GM21423 (cell line): ENCODE results near the gene ABCB4.

Source experiments
- ATAC-seq: cut with Tn5 transposase; IDR thresholded peaks from one replicate; pipeline ENCODE4 v1.9.1; 2021; ENCODE audit warnings: mild to moderate bottlenecking, moderate library complexity; ENCODE audit not compliant: unreplicated experiment

Gene ABCB4

DNA sequence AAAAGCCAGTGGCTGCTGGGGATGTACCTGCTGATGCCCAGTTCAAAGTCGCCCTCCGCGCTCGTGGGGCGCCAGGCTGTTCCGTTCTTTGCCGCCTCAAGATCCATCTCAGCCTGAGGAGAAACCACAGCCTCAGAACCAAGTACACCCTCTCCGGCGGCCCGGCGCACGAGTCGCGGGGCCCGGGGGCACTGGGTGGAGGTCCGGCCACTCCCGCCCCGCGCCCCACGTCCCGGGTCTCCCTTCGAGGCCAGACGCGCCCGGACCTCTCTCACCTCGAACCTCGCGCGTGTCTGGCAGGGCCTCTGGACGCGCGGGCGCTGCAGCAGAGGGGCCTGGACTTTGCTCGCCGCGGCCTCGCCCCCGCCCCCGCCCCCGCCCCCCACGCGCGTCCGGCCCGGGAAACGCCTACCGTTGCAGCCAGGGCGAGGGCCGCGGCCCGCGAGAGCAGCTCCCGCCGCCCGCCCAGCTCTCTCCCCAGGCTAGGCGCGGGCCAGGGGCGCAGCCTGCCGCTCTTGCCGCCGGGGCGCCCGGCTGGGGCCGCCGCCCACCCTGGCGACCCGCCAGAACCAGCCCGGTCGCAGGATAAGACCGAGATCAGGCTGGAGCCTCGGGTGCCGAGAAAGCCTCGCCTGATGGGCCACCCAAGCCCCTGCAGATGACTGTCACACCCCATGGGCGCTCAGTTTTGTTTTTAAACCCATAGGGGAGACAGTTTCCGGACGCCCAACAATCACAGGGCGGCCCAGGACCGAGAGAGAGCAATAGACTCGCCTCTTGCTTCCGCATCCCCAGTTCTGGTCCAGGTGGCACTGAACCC is at the start of gene ABCB4:
ABCB4 (minus strand) TSS at position 322 of the 820 bp plus-strand sequence; CDS start at position 107, 215 bp downstream.
- peak; percentile 20 for ATAC-seq

DNA sequence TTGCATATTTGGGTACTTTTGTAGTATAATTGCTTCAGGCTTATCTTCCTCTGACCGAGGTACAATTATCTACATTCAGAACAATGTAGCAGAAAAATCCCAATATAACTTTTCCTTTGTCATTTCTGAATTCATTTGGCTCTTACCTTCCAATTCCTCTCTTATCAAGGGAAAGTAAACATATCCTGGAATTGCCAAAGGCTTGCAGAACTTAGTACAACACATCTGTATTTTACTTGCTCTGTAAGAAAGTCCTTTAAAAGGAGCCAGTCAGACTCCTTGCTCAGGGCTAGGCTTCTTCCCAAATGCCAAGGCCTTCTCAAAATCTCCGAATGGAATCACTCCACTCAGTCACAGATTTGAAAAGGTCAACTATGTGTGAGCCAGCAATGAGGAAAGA is 43.3 kb upstream of the ABCB4 start:
- ATAC-seq, result no peak

DNA sequence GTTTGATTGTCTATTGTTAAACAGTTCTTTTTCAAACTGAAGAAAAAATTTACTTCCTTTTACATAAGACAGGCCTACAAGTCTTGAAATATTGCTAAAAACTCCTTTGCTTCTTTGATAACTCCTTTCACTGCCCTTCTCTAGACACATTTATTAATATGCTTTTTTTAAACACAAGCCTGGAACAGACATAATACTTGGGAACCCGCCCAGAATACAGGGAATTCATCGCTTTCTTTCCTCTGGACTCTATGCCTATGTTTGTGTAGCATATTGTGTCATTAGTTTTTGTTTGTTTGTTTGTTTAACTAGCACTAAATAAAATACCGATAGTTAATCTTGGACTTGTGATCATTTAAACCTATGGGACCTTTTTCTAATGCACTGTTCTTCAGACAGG is 42.4 kb upstream of the ABCB4 start:
- no peak for ATAC-seq

DNA sequence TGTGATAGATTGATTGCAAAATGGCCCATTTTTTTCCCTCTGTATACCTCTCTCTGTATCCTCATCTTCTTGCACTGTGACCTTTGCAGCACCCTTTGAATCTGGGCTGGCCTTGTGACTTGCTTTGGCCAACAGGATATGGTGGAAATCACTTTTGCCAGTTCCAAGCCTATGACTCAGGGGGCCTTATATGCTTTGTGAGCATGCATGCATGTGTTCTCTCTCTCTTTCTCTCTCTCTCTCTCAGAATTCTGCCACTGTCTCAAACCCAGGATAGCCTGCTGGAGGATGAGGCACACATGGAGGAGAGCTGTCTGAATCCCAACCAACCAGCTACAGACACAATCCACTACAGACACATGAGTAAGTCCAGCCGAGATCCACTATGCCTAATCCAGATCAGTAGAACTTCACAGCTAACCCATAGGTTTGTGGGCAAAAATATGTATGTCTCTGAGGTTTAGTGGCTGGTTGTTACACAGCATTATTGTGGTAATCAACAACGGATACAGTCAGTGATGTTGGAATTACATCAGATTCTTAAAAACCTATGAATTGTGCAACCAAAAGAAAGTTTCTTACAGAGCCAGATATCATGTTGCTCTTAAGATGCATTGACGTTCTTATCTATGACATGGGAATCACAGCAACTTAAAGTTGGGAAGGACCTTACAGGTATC is 41.8 kb upstream of the ABCB4 start:
- no peak for ATAC-seq

DNA sequence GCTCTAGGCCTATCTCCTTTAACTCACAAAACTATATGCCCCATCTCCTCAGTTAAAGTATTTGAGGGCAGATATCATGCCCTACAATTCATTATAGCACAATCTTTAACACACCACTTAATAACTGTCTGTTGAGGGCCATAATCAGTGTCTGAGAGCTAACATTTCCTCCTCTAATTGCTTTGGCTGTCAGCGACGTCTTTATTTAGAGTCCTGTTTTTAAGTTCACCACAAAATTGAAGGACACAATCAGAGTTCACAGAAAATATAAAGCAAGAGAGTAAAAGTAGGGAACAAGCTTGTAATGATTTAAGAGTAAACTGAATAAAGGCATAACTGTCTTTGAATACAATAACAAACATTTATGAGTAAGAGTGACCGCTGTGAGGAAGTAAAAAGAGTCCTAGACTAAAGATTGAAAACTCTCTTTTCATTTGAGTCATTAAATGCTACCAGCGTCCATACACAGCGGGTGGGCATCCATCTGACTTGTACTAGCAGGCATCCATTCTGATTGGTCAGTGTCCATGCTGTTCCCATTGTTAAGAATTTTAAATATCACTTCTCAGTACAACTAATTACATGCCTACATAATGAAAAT is 38.4 kb upstream of the ABCB4 start:
- ATAC-seq, result no peak

DNA sequence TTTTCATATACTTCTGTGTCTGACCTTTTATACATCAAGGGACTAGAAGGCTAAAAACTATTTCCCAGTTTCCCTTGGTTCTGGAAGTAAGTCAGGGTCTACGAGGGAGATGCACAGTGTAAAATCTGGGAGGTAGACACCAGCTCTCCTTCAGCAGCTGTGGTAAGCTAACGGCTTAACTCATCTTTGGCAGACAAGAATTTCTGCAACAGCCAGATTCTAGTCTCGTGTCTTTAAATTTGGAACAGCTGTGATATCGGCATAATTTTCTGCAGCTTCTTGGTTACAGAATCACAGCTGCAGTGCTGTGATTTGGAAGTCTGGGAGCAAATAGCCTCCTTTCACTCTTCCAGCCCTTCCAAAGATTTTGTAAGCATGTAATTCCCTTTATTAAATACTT is 37.4 kb upstream of the ABCB4 start:
- ATAC-seq, result no peak

DNA sequence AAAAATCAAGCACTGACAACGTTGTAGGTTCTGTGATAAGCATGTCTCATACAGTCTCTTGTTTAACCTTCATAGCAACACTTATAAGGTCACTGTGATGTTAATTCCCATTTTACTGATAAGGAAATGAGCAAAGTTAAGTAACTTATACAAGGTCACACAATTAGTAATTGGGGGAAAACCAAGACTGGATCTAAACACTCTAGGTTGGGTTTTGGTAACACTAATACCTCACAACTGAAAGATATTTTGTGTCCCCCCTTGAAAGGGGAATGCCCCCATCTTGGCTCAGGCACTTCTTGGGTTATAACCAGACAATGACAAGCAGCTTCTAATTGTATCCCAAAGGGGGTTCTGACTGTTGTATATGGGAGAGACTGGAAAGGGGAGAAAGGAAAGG is 36.0 kb upstream of the ABCB4 start:
- ATAC-seq, result no peak

DNA sequence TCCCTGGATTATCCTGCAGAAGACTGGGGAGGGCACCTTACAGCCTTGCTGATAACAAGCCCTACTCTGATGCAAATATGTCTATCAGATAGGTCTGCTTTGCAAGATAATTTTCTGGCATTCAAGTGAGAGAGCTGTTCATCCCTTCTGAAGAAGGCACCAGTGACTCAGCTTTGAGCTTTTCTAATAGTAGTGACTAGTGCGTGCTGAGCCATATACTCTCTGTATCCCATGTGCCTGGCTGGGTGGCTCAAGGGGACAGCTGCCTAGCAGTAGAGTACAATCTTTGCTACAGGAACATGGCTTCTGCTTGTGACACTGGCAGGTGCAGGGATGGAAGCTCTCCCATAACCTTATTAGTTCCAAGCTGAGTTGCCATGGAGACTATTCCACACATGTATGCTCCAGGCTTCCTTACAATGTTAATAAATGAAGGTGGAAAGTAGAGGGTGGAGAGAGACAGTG is 35.0 kb upstream of the ABCB4 start:
- no peak for ATAC-seq

DNA sequence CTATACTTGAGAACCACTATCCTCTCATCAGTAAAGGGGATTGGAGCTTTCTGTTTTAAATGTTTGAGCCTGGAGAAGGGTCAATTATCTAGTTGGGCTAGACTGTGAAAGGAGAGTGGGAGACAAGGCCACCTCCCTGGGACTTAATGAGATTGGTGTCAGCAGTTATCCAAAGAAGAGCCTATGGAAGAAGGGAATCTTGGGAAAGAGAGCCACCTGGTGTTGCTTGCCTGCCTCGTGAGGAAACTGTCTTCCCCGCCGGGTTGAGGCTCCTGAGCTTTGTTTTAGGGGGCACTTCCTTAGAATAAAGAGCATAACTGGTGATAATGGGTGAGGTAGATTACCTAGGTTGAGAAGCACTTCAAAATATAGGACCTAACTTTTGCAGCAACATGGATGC is 32.0 kb upstream of the ABCB4 start:
- ATAC-seq, result no peak

DNA sequence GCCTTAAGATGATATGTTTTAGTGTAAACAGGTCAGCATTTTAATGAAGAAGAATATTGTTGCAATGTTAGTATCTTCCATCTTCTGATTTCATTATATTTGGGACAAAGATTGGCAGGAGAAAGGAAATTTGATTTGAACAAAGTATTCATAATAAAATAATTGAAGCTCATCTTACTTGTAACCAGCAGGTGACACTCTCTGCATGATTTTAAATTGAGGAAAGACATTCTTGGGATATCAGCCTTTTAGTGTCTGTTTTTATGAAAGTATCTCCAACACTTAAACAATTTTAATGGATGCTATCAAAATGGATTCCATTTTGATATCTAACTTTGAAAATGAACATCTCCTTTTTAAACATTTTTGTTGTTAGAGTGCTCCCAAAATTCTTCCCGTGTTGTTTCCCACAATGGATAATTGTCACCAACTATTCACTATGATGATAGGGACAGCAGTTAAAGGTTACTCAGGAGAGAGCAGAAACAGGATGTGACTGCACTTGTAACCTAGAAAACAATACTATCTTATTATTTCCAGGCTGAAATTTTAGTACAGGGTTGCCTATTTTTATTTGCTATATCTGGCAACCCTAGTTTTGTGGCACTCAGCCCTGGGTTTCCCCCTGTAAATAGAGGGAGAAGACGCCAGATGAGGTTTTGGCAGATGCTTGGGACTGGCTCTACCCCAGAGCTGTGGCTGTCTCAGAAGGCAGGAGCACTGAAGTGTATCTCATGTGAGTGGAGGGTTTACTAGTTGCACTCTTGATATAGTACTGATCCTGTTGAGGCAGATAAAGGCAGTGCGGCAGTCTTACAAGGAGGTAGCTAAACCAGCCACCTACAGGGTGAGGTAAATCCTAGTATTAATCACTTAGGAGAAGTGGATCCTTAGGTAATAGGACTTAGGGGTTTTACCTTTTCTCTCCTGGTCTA is 31.0 kb upstream of the ABCB4 start:
- no peak for ATAC-seq

DNA sequence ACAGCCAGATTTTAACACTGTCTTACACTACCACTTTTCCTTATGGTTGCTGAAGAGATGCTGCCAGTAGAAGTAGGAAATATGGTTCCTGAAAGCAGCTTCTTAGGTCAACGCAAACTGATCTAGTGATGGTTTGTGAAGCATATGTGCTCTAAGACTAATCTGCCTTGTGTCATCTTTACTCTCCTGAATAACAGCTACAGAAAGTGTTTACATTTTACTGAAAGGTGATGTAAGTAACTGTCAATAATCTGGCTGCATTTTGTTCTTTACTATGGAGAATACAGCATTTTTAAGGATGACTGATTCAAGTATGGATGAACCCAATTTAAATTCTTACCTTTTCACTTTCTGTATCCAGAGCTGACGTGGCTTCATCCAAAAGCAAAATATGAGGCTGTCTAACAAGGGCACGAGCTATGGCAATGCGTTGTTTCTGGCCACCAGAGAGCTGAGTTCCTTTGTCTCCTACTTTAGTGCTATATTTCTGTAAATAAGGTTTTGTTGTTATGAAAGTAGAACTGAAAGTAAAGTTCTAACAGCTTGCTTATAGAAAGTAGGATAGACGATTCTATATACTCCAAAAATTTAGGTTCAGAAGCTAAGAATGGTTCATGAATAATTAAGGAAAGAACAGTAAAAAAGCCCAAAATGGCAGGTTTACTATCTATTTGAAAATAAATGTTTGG is 30.2 kb upstream of the ABCB4 start:
- no peak for ATAC-seq

DNA sequence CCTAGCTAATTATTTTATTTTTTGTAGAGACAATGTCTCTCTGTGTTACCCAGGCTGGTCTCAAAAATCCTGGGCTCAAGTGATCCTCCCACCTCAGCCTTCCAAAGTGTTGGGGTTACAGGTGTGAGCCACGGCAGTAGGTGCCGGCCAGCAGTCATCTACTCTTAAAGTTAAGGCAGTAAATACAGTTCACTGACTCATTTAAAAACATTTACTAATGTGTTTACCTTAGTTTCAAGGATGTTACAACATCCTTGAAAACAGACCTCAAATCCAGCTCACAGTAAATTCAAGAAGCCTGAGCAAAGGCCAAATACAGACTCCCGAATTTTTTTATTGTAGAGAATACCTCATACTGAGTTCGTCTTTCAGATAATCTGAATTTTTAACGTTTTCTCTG is 29.6 kb upstream of the ABCB4 start:
- no peak for ATAC-seq

DNA sequence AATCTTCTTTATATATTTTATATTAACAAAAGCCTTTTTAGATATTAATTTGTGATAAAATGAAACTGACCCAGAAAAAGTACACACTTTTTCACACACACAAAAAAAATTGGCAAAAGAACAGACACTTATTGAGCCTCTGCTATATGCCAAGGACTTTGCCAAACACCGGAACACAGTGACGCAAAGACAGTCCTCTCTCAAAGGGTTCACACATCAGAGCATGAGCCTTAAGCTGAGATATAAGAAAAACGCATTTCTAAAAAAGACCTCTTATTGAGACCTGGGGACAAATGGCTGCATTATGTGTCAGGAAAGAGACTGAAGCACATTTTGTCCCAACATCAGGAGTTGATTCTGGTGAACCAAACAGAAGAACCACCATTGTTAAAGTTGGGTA is 24.0 kb upstream of the ABCB4 start:
- ATAC-seq, result no peak

DNA sequence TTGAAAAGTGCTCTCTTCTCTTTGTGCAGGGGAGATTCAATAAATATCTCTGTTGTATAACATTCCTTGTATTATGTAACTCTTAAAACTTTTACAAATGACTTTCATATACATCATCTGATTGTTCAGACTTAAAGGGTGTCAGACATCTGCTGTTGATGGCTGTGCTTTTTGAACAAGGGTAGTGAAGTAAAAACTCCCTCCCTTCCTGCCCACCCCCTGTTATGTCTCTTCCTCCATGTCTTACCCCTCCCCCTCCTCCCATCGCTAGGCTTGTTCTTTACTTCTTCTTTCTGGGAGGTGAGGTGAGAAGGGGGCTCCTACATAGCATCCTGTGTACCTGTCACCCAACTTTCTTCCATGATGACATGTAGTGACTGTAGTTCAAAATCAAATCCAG is 23.4 kb upstream of the ABCB4 start:
- no peak for ATAC-seq

DNA sequence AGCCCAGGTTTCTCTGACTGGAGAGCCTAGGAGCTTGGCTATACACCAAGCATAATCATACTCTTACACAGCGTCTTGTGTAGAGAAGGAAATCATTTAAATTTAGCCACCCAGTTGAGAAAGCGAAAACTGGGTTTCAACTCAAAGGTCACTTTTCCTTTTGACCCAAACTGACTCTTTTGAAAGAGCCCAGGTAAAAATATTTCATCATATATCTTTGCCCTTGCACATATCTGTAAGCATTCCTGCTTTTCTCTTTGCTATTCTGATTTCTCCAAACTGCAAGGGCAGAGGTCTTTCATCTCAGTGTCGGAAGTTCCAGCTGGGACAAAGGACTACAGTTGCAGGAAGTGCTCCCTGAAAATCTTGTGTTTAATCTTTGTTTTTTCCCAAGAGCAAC is 22.0 kb upstream of the ABCB4 start:
- ATAC-seq, result no peak

DNA sequence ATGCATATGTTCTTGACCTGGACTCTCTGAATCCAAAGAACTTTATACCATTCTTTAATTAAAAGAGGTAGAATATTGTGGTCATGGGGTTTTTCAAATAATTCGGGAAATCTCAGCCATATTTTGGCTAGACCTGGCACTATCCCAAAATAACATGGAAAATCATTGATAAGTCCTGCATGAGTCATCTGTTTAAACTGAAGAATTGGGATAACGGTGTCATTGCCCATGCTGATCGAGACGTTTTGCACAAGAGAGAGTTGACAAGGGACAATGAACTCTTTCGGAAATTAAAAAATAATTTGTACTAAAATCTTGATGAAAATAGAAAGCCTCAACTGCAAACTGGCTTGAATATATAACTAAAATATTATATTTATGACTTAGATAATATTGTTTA is 19.9 kb upstream of the ABCB4 start:
- no peak for ATAC-seq

DNA sequence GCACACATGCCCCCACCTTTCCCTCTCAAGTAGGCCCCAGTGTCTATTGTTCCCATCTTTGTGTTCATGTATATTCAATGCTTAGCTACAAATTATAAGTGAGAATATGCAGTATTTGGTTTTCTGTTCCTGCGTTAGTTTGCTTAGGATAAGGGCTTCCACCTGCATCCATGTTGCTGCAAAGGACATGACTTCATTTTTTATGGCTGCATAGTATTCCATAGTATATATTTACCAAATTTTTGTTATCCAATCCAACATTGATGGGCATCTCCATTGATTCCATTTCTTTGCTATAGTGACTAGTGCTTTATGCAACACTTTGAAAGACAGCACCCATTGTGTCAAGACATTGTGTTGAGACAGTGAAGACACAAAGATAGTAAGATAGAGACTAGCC is 19.0 kb upstream of the ABCB4 start:
- ATAC-seq, result no peak

DNA sequence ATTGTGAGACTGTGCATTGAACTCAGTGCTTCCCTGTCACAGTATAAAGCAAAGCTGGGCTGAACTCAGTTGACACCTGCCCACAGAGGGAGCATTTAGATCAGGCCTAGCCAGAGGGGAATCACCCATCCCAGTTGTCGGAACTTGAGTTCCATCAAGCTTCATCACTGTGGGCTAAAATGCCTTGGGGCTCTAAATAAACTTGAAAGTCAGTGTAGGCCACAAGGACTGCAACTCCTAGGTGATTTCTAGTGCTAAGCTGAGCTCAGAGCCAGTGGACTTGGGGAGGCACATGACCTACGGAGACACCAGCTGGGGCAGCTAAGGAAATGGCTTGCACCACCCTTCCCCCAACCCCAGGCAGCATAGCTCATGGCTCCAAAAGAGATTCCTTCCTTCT is 7.7 kb upstream of the ABCB4 start:
- ATAC-seq, result no peak

DNA sequence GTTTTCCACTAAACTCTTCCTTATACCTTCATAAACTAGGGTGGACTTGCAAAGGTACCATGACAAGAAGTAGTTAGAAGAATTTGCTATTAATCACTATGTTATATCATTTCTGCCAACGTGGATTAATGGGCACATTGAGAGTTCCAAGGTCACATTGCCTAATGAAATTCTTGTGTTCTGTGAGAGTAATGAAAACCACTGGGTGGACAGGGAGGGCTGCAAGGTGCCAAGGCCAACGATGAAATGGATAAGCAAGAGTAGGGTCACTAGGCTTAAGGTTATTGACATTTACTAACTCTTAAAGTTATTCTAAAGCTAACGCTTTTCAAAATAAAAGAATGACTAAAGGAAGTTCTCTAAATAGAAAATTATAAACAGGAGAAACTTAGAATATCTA is 6.6 kb upstream of the ABCB4 start:
- no peak for ATAC-seq

DNA sequence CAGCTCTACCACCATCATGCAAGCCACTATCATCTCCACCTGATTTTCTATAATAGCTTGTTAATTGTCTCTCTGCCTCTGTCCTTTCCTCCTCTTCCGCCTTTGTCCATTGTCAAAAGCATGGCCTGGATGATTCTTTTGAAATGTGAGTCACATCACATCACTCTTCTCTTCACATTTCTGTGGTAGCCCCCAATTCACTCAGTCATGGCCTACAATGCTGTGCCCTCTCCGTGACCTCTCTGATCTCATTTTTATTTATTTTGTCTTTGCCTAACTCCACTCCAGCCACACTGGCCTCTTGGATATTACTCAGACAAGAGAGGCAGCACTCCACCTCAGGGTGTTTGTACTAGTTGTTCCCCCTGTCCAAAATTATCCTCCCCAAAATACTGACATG is 4.9 kb upstream of the ABCB4 start:
- no peak for ATAC-seq
